GM12878 (cell line): Measurements from ENCODE around the gene AP5B1. TPM values are rescaled to one million over a fixed set of nuclear protein-coding genes. Genes with fewer than 3 reads are reported as not detected.

Experiments used
- ATAC-seq: fragments of 200-7000 bp; cut with Tn5 transposase; 3 replicates; pipeline ENCODE4 v1.9.1; 2020; ENCODE audit warnings: mild to moderate bottlenecking, moderate library complexity
- BruUV-seq: library from RNA; stranded (reverse); fragments of 400-500 nt; replicated peaks from 2 replicates; lab custom pipeline; 2021; lab: Mats Ljungman, UMichigan
- CTCF ChIA-PET: fragments of 300-600 bp; sonication (Branson Sonifier 250); formaldehyde crosslinking; extraction: SDS; loops from one replicate; lab custom pipeline; 2021; ENCODE audit warnings: inconsistent platforms; lab: Yijun Ruan, JAX
- POLR2A ChIA-PET: fragments of 350-600 bp; formaldehyde crosslinking; extraction: SDS; loops from one replicate; lab custom pipeline; 2021; ENCODE audit warnings: inconsistent platforms; lab: Charles Lee
- RAD21 ChIA-PET: fragments of 300-600 bp; sonication (Branson Sonifier 250); formaldehyde crosslinking; loops from one replicate; lab custom pipeline; 2023; ENCODE audit warnings: antibody characterized with exemption; ENCODE audit not compliant: unreplicated experiment; lab: Charles Lee
- SMC1A ChIA-PET: fragments of 300-600 bp; sonication (Branson Sonifier 250); formaldehyde crosslinking; loops from one replicate; lab custom pipeline; 2023; ENCODE audit not compliant: unreplicated experiment, uncharacterized antibody; lab: Charles Lee
- DNase-seq: peaks from one replicate; pipeline ENCODE4 v3.0.0-alpha.2; 2011; ENCODE audit warnings: low read depth, low spot score
- FAIRE-seq: peaks from 3 replicates; lab custom pipeline; 2011; peaks lifted over from hg19 to GRCh38; lab: Jason Lieb, UNC
- H2AFZ ChIP-seq: 2 replicates; pipeline ENCODE4 v1.6.0; 2011; ENCODE audit warnings: low read depth, low read length, control low read depth; ENCODE audit not compliant: control insufficient read depth
- H3K27ac ChIP-seq: 2 replicates; pipeline ENCODE4 v1.5.1; 2011; ENCODE audit warnings: control low read depth; ENCODE audit not compliant: control insufficient read depth, insufficient read depth
- H3K27me3 ChIP-seq, 2 experiments: replicated peaks in 1 of 2; 2 replicates each; pipeline versions ENCODE4 v1.6.0 to v1.6.1; 2011; ENCODE audit warnings: low read length in 1 of 2; ENCODE audit not compliant: control insufficient read depth in 2 of 2, insufficient read depth in 2 of 2
- H3K36me3 ChIP-seq, 2 experiments: 2 replicates each; pipeline ENCODE4 v1.5.1; 2011; ENCODE audit warnings: low read length in 1 of 2; ENCODE audit not compliant: control insufficient read depth in 2 of 2, insufficient read depth in 2 of 2
- H3K4me1 ChIP-seq: 2 replicates; pipeline ENCODE4 v1.6.1; 2011; ENCODE audit warnings: mild to moderate bottlenecking, low read length, moderate library complexity, mixed read lengths; ENCODE audit not compliant: control insufficient read depth, insufficient read depth
- H3K4me2 ChIP-seq: 2 replicates; pipeline ENCODE4 v1.6.0; 2011; ENCODE audit warnings: control low read depth; ENCODE audit not compliant: control insufficient read depth, insufficient read depth
- H3K4me3 ChIP-seq: fragments of 200-600 bp; sonication (generic); 2 replicates; pipeline ENCODE4 v1.5.1; 2016
- H3K79me2 ChIP-seq: 2 replicates; pipeline ENCODE4 v1.6.0; 2011; ENCODE audit warnings: low read length; ENCODE audit not compliant: control insufficient read depth, insufficient read depth
- H3K9ac ChIP-seq: 2 replicates; pipeline ENCODE4 v1.8.0; 2011; ENCODE audit warnings: low read length, control low read depth, mixed read lengths; ENCODE audit not compliant: control insufficient read depth, insufficient read depth
- H3K9me3 ChIP-seq: replicated peaks from 3 replicates; pipeline ENCODE4 v1.5.1; 2011; ENCODE audit warnings: mild to moderate bottlenecking, low read length; ENCODE audit not compliant: control insufficient read depth, insufficient read depth
- H4K20me1 ChIP-seq: 2 replicates; pipeline ENCODE4 v1.6.0; 2011; ENCODE audit not compliant: control insufficient read depth, insufficient read depth
- DPF2 ChIP-seq: fragments of 450-650 bp; IDR thresholded peaks from 2 replicates; pipeline ENCODE4 v1.6.1; 2017; ENCODE audit warnings: mild to moderate bottlenecking
- E2F8 ChIP-seq: fragments of 450-650 bp; IDR thresholded peaks from 2 replicates; pipeline ENCODE4 v1.6.1; 2018; ENCODE audit warnings: mild to moderate bottlenecking, low read depth, moderate library complexity; ENCODE audit not compliant: partially characterized antibody
- WGBS: methylation state at CpG from one replicate; pipeline ENCODE4 v1.1.6; 2016; ENCODE audit warnings: low lambda C conversion rate; ENCODE audit not compliant: insufficient replicate concordance, insufficient coverage; ENCODE audit errors: missing lambda C conversion rate; 5-methylcytosine and 5-hydroxymethylcytosine counted together
- in situ Hi-C: fragments of 300-500 bp; cut with MboI; formaldehyde crosslinking; loops from 9 replicates; pipeline ENCODE4 v1.14.3; 2018; ENCODE audit warnings: mixed read lengths
- intact Hi-C: fragments of 100-400 bp; cut with micrococcal nuclease; formaldehyde crosslinking; loops from one replicate; pipeline ENCODE4 v1.14.2; 2022; ENCODE audit not compliant: unreplicated experiment
- polyA plus RNA-seq, 11 experiments: library from polyadenylated mRNA; depleted of rRNA in 4 of 11; unstranded in 6 of 11; stranded (reverse) in 5 of 11; fragments of >200 nt; fragmentation: Nextera tagmentation in 4 of 11; fragmentation: Illumina TruSeq in 1 of 11; extraction: Ambion mirVana in 4 of 11; extraction: Trizol in 1 of 11; gene quantifications; 1 replicate in 1 of 11; 2 replicates in 10 of 11; pipeline versions ENCODE4 v1.2.1 to v1.2.3, GENCODE V29; 2011 to 2016; ENCODE audit warnings: inconsistent platforms in 2 of 11, missing spikeins in 2 of 11, low read depth in 1 of 11
- total RNA-seq, 4 experiments: library from RNA; depleted of rRNA in 3 of 4; stranded (reverse); fragments of >200 nt in 3 of 4; fragmentation: Illumina TruSeq in 1 of 4; extraction: Trizol in 1 of 4; gene quantifications; 2 replicates each; pipeline versions ENCODE4 v1.2.1 to v1.2.3, GENCODE V29; 2013 to 2021

AP5B1 gene
- total and polyA plus RNA-seq, 10 of the 15 experiments (the other 5 are each of a cell fraction or from before 2014, with no cell fraction given) = 0.47 to 13.1 (median 4.8) TPM

GRCh38 chr11:65796726-65797601 lies 16.2 kb upstream of the AP5B1 start:
- no peaks in the 10 kb centered on the region for H3K27me3 ChIP-seq
- no peak for TF ChIP-seq DPF2
- no peak for TF ChIP-seq E2F8
- H3K36me3 ChIP-seq = no peaks in the 10 kb centered on the region
- ChIA-PET POLR2A (interaction anchor here (1.3 kb wide), 1 partner anchor 16 kb away, joined by 3 read pairs; no protein-coding TSS in a partner anchor), SMC1A (interaction anchor here (1.1 to 1.7 kb wide), 2 partner anchors 8 to 17 kb away, joined by 4 to 5 read pairs; no protein-coding TSS in a partner anchor), CTCF (interaction anchor here (2.1 kb wide), 1 partner anchor 17 kb away, joined by 5 read pairs; no protein-coding TSS in a partner anchor), RAD21 (interaction anchor here (2.8 kb wide), 1 partner anchor 21 kb away, joined by 6 read pairs; no protein-coding TSS in a partner anchor)
- no peak overlapping the region for H3K4me2 ChIP-seq
- intact Hi-C loops (no loop called here), in situ Hi-C loops (no loop called here)
- H4K20me1 ChIP-seq = no peaks in the 10 kb centered on the region
- whole genome bisulfite sequencing = 54% methylated on average over 15 of the region's 15 CpGs
- no peaks in the 10 kb centered on the region for H3K79me2 ChIP-seq
- H3K9ac ChIP-seq = no peak overlapping the region
- no peak for FAIRE-seq
- no peak overlapping the region for H2AFZ ChIP-seq
- ATAC-seq = no peak
- no peak overlapping the region for H3K27ac ChIP-seq
- H3K9me3 ChIP-seq = no peaks in the 10 kb centered on the region
- BruUV-seq = no TSS peak
- DNase-seq = no peak
- no peak overlapping the region for H3K4me3 ChIP-seq
- peaks cover 4% of the 10 kb centered on the region for H3K4me1 ChIP-seq
